ENCODE measurements around the gene QPCTL. TPM values are rescaled to one million over a fixed set of nuclear protein-coding genes. Genes with fewer than 3 reads are reported as not detected.

The QPCTL gene
- 7.7 and 11.6 TPM in 2 replicates for total RNA-seq

GRCh38 chr19:45692187-45693105, at the start of gene QPCTL:
Gene QPCTL, plus strand, starts transcription at chr19:45692666. Its CDS starts 38 bp downstream, at chr19:45692704.
- peak; percentile 99 for DNase-seq (ENCODE audit: low read depth)
- Histone ChIP-seq H3K4me3 (ENCODE audit: low read depth, low read length) (peak within 1 kb of the TSS; percentile 63), H3K27me3 (ENCODE audit: control insufficient read depth, insufficient read depth, low read length) (no peaks in the 10 kb centered on the region), H3K36me3 (ENCODE audit: control insufficient read depth, insufficient read depth, low read length) (peaks cover 20% of the 10 kb centered on the region)
- TF ChIP-seq CTCF (IDR thresholded peaks at IDR 0.05; ENCODE audit: insufficient read depth, low read length, severe bottlenecking): no peak
- FAIRE-seq: peak; percentile 91

GRCh38 chr19:45643024-45643926, 49.2 kb upstream of the QPCTL start:
- FAIRE-seq: no peak
- no peaks in the 10 kb centered on the region for H3K36me3 ChIP-seq (ENCODE audit: control insufficient read depth, insufficient read depth, low read length)
- no peaks in the 10 kb centered on the region for H3K27me3 ChIP-seq (ENCODE audit: control insufficient read depth, insufficient read depth, low read length)
- H3K4me3 ChIP-seq (ENCODE audit: low read depth, low read length): peak overlapping the region; percentile 14
- peak; percentile 97 for TF ChIP-seq CTCF (IDR thresholded peaks at IDR 0.05; ENCODE audit: insufficient read depth, low read length, severe bottlenecking)
- peak; percentile 59 for DNase-seq (ENCODE audit: low read depth)

GRCh38 chr19:45643927-45644771, 48.3 kb upstream of the QPCTL start:
- Histone ChIP-seq H3K36me3 (ENCODE audit: control insufficient read depth, insufficient read depth, low read length) (no peaks in the 10 kb centered on the region), H3K27me3 (ENCODE audit: control insufficient read depth, insufficient read depth, low read length) (no peaks in the 10 kb centered on the region), H3K4me3 (ENCODE audit: low read depth, low read length) (no peak overlapping the region)
- no peak for FAIRE-seq
- DNase-seq (ENCODE audit: low read depth): no peak
- no peak for TF ChIP-seq CTCF (IDR thresholded peaks at IDR 0.05; ENCODE audit: insufficient read depth, low read length, severe bottlenecking)

DNA sequence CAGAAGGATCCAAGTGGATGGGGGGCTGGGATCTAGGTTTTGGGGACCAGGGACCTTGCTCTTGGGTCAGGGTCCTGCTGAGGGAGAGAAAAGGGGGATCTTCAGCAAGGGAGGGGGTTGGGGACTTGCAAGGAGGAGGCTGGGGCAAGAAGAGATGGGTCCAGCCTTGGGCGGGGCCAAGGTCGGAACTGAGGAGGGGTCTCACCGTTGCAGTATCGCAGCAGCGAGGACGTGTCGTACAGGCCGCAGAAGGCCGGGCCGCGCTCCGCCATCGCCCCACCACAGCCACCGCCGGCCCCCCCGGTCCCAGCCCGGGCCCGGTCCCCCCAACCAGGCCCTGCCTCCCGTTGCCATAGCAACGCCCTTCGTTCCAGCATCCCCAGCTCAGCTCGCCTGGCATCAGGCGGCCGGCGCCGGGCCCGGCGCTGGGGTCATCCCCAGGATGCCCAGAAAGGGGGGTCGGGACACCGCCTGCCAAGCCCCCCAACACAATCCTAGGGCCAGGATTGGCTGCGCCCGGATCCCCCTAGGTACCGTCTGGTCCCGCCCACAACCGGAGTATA, 47.3 kb upstream of the QPCTL start:
- Histone ChIP-seq H3K36me3 (ENCODE audit: control insufficient read depth, insufficient read depth, low read length) (no peaks in the 10 kb centered on the region), H3K27me3 (ENCODE audit: control insufficient read depth, insufficient read depth, low read length) (no peaks in the 10 kb centered on the region), H3K4me3 (ENCODE audit: low read depth, low read length) (no peak overlapping the region)
- no peak for DNase-seq (ENCODE audit: low read depth)
- FAIRE-seq: no peak
- no peak for TF ChIP-seq CTCF (IDR thresholded peaks at IDR 0.05; ENCODE audit: insufficient read depth, low read length, severe bottlenecking)
